GM23338 (cell line): Measurements from ENCODE around the gene CFAP251.

Experiments used
- CREB1 ChIP-seq: fragments of 250-450 bp; sonication (Bioruptor Pico); IDR thresholded peaks from 2 replicates; pipeline ENCODE4 v1.5.0; 2020; ENCODE audit warnings: low read depth, mild to moderate bottlenecking, moderate library complexity
- EZH2 ChIP-seq: fragments of 200-600 bp; sonication (generic); IDR thresholded peaks from one replicate; pipeline ENCODE4 v1.8.0; 2017; ENCODE audit warnings: antibody characterized with exemption, mild to moderate bottlenecking, low read depth; ENCODE audit not compliant: unreplicated experiment
- POLR2AphosphoS5 ChIP-seq: IDR thresholded peaks from 2 replicates; pipeline ENCODE4 v1.6.1; 2016; ENCODE audit warnings: antibody characterized with exemption, low read depth
- ZNF114 ChIP-seq: fragments of 250-450 bp; sonication (Bioruptor Pico); IDR thresholded peaks from 2 replicates; pipeline ENCODE4 v1.5.0; 2020; ENCODE audit warnings: mild to moderate bottlenecking, moderate library complexity
- ZNF331 ChIP-seq: fragments of 250-450 bp; sonication (Bioruptor Pico); IDR thresholded peaks from 2 replicates; pipeline ENCODE4 v1.5.0; 2020; ENCODE audit warnings: low read depth, mild to moderate bottlenecking, moderate library complexity
- TF ChIP-seq, protein P1 (sequence below): IDR thresholded peaks from 2 replicates; pipeline ENCODE4 v1.6.1; 2016; ENCODE audit warnings: antibody characterized with exemption
- TF ChIP-seq, protein P2 (sequence below), 2 experiments: fragments of 200-600 bp in 1 of 2; sonication (generic) in 1 of 2; conservative IDR thresholded peaks; 2 replicates each; pipeline versions ENCODE4 v1.5.1 to v1.6.1; 2016 to 2017; ENCODE audit warnings: antibody characterized with exemption in 2 of 2, low read depth in 2 of 2, mild to moderate bottlenecking in 2 of 2, moderate library complexity in 1 of 2
- TF ChIP-seq, protein P3 (sequence below): IDR thresholded peaks from one replicate; pipeline ENCODE4 v1.6.1; 2018; ENCODE audit warnings: antibody characterized with exemption; ENCODE audit not compliant: unreplicated experiment

DNA sequence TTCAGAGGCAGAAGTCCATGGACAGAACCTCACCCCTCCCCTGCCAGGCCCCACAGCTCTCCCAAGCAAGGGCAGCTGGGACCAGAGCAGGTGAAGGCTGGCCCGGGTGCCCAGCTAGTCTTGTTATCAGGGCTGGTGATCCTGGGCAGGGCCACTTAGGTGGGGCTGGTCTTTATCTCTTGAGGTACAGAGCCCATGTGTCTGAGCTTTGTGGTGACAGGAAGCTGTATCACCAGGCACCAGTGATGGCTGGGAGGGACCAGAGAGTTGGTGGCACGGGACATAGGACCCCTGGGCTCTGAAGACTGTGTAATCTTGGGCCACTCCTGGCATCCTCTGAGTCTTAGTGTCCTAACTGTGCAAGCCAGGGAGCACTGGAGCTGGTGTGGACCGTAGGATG is 46.9 kb upstream of the CFAP251 start:
- TF ChIP-seq CREB1 (CRISPR knock-in tag) (no peak), EZH2 (no peak), POLR2AphosphoS5 (no peak), ZNF331 (no peak), ZNF114 (CRISPR knock-in tag) (no peak)
- TF ChIP-seq, protein P1, sequence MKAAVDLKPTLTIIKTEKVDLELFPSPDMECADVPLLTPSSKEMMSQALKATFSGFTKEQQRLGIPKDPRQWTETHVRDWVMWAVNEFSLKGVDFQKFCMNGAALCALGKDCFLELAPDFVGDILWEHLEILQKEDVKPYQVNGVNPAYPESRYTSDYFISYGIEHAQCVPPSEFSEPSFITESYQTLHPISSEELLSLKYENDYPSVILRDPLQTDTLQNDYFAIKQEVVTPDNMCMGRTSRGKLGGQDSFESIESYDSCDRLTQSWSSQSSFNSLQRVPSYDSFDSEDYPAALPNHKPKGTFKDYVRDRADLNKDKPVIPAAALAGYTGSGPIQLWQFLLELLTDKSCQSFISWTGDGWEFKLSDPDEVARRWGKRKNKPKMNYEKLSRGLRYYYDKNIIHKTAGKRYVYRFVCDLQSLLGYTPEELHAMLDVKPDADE, result no peak
- TF ChIP-seq, protein P2, sequence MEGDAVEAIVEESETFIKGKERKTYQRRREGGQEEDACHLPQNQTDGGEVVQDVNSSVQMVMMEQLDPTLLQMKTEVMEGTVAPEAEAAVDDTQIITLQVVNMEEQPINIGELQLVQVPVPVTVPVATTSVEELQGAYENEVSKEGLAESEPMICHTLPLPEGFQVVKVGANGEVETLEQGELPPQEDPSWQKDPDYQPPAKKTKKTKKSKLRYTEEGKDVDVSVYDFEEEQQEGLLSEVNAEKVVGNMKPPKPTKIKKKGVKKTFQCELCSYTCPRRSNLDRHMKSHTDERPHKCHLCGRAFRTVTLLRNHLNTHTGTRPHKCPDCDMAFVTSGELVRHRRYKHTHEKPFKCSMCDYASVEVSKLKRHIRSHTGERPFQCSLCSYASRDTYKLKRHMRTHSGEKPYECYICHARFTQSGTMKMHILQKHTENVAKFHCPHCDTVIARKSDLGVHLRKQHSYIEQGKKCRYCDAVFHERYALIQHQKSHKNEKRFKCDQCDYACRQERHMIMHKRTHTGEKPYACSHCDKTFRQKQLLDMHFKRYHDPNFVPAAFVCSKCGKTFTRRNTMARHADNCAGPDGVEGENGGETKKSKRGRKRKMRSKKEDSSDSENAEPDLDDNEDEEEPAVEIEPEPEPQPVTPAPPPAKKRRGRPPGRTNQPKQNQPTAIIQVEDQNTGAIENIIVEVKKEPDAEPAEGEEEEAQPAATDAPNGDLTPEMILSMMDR (conservative IDR thresholded peaks at IDR 0.05; ENCODE audit: low read depth in 2 of 2), result no peak
- TF ChIP-seq, protein P3, sequence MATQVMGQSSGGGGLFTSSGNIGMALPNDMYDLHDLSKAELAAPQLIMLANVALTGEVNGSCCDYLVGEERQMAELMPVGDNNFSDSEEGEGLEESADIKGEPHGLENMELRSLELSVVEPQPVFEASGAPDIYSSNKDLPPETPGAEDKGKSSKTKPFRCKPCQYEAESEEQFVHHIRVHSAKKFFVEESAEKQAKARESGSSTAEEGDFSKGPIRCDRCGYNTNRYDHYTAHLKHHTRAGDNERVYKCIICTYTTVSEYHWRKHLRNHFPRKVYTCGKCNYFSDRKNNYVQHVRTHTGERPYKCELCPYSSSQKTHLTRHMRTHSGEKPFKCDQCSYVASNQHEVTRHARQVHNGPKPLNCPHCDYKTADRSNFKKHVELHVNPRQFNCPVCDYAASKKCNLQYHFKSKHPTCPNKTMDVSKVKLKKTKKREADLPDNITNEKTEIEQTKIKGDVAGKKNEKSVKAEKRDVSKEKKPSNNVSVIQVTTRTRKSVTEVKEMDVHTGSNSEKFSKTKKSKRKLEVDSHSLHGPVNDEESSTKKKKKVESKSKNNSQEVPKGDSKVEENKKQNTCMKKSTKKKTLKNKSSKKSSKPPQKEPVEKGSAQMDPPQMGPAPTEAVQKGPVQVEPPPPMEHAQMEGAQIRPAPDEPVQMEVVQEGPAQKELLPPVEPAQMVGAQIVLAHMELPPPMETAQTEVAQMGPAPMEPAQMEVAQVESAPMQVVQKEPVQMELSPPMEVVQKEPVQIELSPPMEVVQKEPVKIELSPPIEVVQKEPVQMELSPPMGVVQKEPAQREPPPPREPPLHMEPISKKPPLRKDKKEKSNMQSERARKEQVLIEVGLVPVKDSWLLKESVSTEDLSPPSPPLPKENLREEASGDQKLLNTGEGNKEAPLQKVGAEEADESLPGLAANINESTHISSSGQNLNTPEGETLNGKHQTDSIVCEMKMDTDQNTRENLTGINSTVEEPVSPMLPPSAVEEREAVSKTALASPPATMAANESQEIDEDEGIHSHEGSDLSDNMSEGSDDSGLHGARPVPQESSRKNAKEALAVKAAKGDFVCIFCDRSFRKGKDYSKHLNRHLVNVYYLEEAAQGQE, result no peak
